Prostate gland (tissue), 2 donors: ENCODE measurements around the gene SEC14L1.

Experiments used
- CTCF ChIP-seq, 4 experiments: fragments of 200-600 bp in 2 of 4; fragments of 450-650 bp in 2 of 4; sonication (generic) in 2 of 4; IDR thresholded peaks; 1 replicate in 3 of 4; 2 replicates in 1 of 4; pipeline ENCODE4 v1.5.1; 2016 to 2019; ENCODE audit warnings: antibody characterized with exemption in 4 of 4, mild to moderate bottlenecking in 2 of 4, moderate library complexity in 2 of 4
- POLR2A ChIP-seq: fragments of 450-650 bp; IDR thresholded peaks from one replicate; pipeline ENCODE4 v1.6.1; 2016; ENCODE audit warnings: antibody characterized with exemption, mild to moderate bottlenecking
- POLR2AphosphoS5 ChIP-seq: sonication (generic); formaldehyde crosslinking; IDR thresholded peaks from one replicate; pipeline ENCODE4 v1.6.1; 2017; ENCODE audit warnings: antibody characterized with exemption

- TF ChIP-seq CTCF (IDR thresholded peaks at IDR 0.05) (no peak), POLR2A (no peak), POLR2AphosphoS5 (peak; percentile 66)
Measured at GRCh38 chr17:77124192-77124889, 16.4 kb upstream of the SEC14L1 start.
